Skin of body (tissue), 2 donors: Measurements from ENCODE around the gene SNCB. TPM values are rescaled to one million over a fixed set of nuclear protein-coding genes. Genes with fewer than 3 reads are reported as not detected.

Experiments
- DNase-seq: peaks from one replicate; lab custom pipeline; 2025; lab: John Stamatoyannopoulos, UW
- total RNA-seq: library from RNA; depleted of rRNA; stranded (reverse); fragments of >200 nt; gene quantifications from one replicate; pipeline ENCODE4 v1.2.3, GENCODE V29; 2014

Gene SNCB
- total RNA-seq, result 0.39 TPM

- DNase-seq, result no peak
Observed at GRCh38 chr5:176629853-176630680, at the start of gene SNCB, which contains the start of gene EIF4E1B. Gene SNCB (minus strand): TSS chr5:176630534. CDS start chr5:176629654, 880 bp downstream. Gene EIF4E1B (plus strand): TSS chr5:176630675. CDS start chr5:176642788, 12,113 bp downstream.

GRCh38 chr5:176679365-176680225, 49.3 kb upstream of the SNCB start:
- no peak for DNase-seq

- DNase-seq, result no peak
Observed at GRCh38 chr5:176678584-176678983, 48.2 kb upstream of the SNCB start.

GRCh38 chr5:176677209-176677939, 47.0 kb upstream of the SNCB start:
- no peak for DNase-seq

- peak; percentile 27 for DNase-seq
Observed at GRCh38 chr5:176676361-176676824, 46.1 kb upstream of the SNCB start.

- DNase-seq, result no peak
Observed at GRCh38 chr5:176675676-176676360, 45.5 kb upstream of the SNCB start.

GRCh38 chr5:176674799-176675198, 44.5 kb upstream of the SNCB start:
- no peak for DNase-seq

- DNase-seq, result no peak
Observed at GRCh38 chr5:176673651-176674583, 43.6 kb upstream of the SNCB start.

GRCh38 chr5:176671890-176672747, 41.8 kb upstream of the SNCB start:
- no peak for DNase-seq

GRCh38 chr5:176671399-176671798, 41.1 kb upstream of the SNCB start:
- no peak for DNase-seq

- no peak for DNase-seq
Observed at GRCh38 chr5:176670449-176670848, 40.1 kb upstream of the SNCB start.

GRCh38 chr5:176667637-176668036, 37.3 kb upstream of the SNCB start:
- DNase-seq, result no peak

- DNase-seq, result no peak
Observed at GRCh38 chr5:176665517-176665916, 35.2 kb upstream of the SNCB start.

GRCh38 chr5:176664886-176665285, 34.6 kb upstream of the SNCB start:
- DNase-seq, result no peak

- no peak for DNase-seq
Observed at GRCh38 chr5:176664479-176664878, 34.1 kb upstream of the SNCB start.

GRCh38 chr5:176663566-176663965, 33.2 kb upstream of the SNCB start:
- DNase-seq, result no peak

- no peak for DNase-seq
Observed at GRCh38 chr5:176662371-176663333, 32.3 kb upstream of the SNCB start.

- no peak for DNase-seq
Observed at GRCh38 chr5:176661676-176662075, 31.3 kb upstream of the SNCB start.
